ENCODE data around the gene RTN1. TPM values are rescaled to one million over a fixed set of nuclear protein-coding genes. Genes with fewer than 3 reads are reported as not detected.

RTN1 gene
- total RNA-seq, 4 donors from 2014 or later, result 2.9 to 13.6 (median 9.2) TPM

GRCh38 chr14:59811073-59811472, 59.5 kb downstream of the RTN1 start:
- intact Hi-C loops (cut with DNase I), result no loop called here
- H3K36me3 ChIP-seq, result no peaks in the 10 kb centered on the region
- H3K27ac ChIP-seq (replicated peaks in 1 of 4), result no peak overlapping the region
- H3K4me3 ChIP-seq, result no peak overlapping the region
- TF ChIP-seq POLR2AphosphoS5 (IDR thresholded peaks at IDR 0.05) (no peak), POLR2A (IDR thresholded peaks at IDR 0.05; ENCODE audit: low read depth) (no peak), CTCF (IDR thresholded peaks at IDR 0.05) (no peak), EP300 (IDR thresholded peaks at IDR 0.05) (no peak)
- peaks cover 0 to 7% (median 0%) of the 10 kb centered on the region in 4 donors for H3K4me1 ChIP-seq
- DNase-seq (ENCODE audit: extremely low spot score), result no peak
- H3K27me3 ChIP-seq, result no peaks in the 10 kb centered on the region
- H3K9me3 ChIP-seq, result no peaks in the 10 kb centered on the region

- Histone ChIP-seq H3K4me1 (no peaks in the 10 kb centered on the region), H3K36me3 (no peaks in the 10 kb centered on the region), H3K27me3 (no peaks in the 10 kb centered on the region), H3K27ac (replicated peaks in 1 of 4) (no peak overlapping the region), H3K4me3 (no peak overlapping the region), H3K9me3 (no peaks in the 10 kb centered on the region)
- 81% methylated on average over 7 of the region's 7 CpGs for WGBS
- intact Hi-C loops (cut with DNase I), result no loop called here
- no peak for DNase-seq (ENCODE audit: extremely low spot score)
- TF ChIP-seq POLR2A (IDR thresholded peaks at IDR 0.05; ENCODE audit: low read depth) (no peak), CTCF (IDR thresholded peaks at IDR 0.05) (no peak), EP300 (IDR thresholded peaks at IDR 0.05) (no peak), POLR2AphosphoS5 (IDR thresholded peaks at IDR 0.05) (no peak)
These were observed 67.5 kb downstream of the RTN1 start for GRCh38 chr14:59803052-59803540.

GRCh38 chr14:59788176-59788575, 82.4 kb downstream of the RTN1 start:
- intact Hi-C loops (cut with DNase I), result no loop called here
- Histone ChIP-seq H3K9me3 (no peaks in the 10 kb centered on the region), H3K4me3 (no peak overlapping the region), H3K4me1 (peaks cover 0 to 5% (median 0%) of the 10 kb centered on the region in 4 donors), H3K36me3 (no peaks in the 10 kb centered on the region), H3K27me3 (peaks cover 0 to 6% (median 0%) of the 10 kb centered on the region in 4 donors), H3K27ac (replicated peaks in 1 of 4) (no peak overlapping the region)
- no peak for TF ChIP-seq POLR2A (IDR thresholded peaks at IDR 0.05; ENCODE audit: low read depth)
- no peak for TF ChIP-seq EP300 (IDR thresholded peaks at IDR 0.05)
- TF ChIP-seq CTCF (IDR thresholded peaks at IDR 0.05), result no peak
- no peak for TF ChIP-seq POLR2AphosphoS5 (IDR thresholded peaks at IDR 0.05)
- WGBS, result 50% methylated on average over 2 of the region's 2 CpGs
- DNase-seq (ENCODE audit: extremely low spot score), result no peak

GRCh38 chr14:59787045-59787674, 83.4 kb downstream of the RTN1 start:
- Histone ChIP-seq H3K4me1 (peaks cover 0 to under 1% (median 0%) of the 10 kb centered on the region in 4 donors), H3K36me3 (no peaks in the 10 kb centered on the region), H3K27ac (replicated peaks in 1 of 4) (no peak overlapping the region), H3K4me3 (no peak overlapping the region), H3K9me3 (no peaks in the 10 kb centered on the region), H3K27me3 (peaks cover 0 to 6% (median 0%) of the 10 kb centered on the region in 4 donors)
- intact Hi-C loops (cut with DNase I), result no loop called here
- WGBS, result 70% methylated on average over 2 of the region's 2 CpGs
- no peak for DNase-seq (ENCODE audit: extremely low spot score)
- no peak for TF ChIP-seq POLR2A (IDR thresholded peaks at IDR 0.05; ENCODE audit: low read depth)

GRCh38 chr14:59785629-59786028, 84.9 kb downstream of the RTN1 start:
- Histone ChIP-seq H3K9me3 (no peaks in the 10 kb centered on the region), H3K27me3 (no peaks in the 10 kb centered on the region), H3K27ac (replicated peaks in 1 of 4) (no peak overlapping the region), H3K4me1 (no peaks in the 10 kb centered on the region), H3K36me3 (no peaks in the 10 kb centered on the region), H3K4me3 (no peak overlapping the region)
- DNase-seq (ENCODE audit: extremely low spot score), result no peak
- intact Hi-C loops (cut with DNase I), result no loop called here
- TF ChIP-seq POLR2A (IDR thresholded peaks at IDR 0.05; ENCODE audit: low read depth) (no peak), CTCF (IDR thresholded peaks at IDR 0.05) (no peak), POLR2AphosphoS5 (IDR thresholded peaks at IDR 0.05) (no peak)
